Stimulated activated CD8-positive, alpha-beta memory T cell treated with anti-CD3 and anti-CD28 coated beads, Interleukin-15, amount 100 ng/mL, for 48 hours (primary cell): Measurements from ENCODE around the gene TH.
"Not testable (repeated sequence)": the region's sequence is repeated elsewhere in the genome, so short reads cannot be mapped to it uniquely, and the experiment has no call there.

ENCODE experiments used
- DNase-seq, 2 donors: peaks; one replicate each; pipeline ENCODE4 v3.0.0-alpha.2; 2020; ENCODE audit warnings: low read depth in 2 of 2

TH gene

DNA sequence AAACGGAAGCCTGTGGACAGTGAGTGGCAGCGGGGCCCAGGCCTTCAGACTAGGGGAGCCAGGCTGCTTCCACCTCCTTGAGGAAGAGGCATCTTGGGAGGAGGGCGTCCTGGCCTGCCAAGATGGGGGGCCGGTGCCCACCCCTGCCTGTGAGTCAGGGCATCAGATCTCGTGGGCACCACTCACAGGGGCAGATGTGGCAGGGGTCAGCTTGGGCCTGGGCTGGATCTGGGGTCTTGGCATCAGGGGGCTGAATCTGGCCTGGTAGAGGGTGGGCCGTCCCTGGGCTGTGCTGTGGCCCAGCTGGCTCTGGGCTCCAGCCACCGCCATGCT, 24.1 kb upstream of the TH start:
- no peak for DNase-seq

GRCh38 chr11:2194877-2195755, 23.5 kb upstream of the TH start:
- peak in 1 of 2 donors; percentile 21 for DNase-seq

- DNase-seq = not testable (repeated sequence)
These were observed 22.4 kb upstream of the TH start for GRCh38 chr11:2193888-2194595.

- DNase-seq = no peak
These were observed 21.7 kb upstream of the TH start for GRCh38 chr11:2193099-2193887.

DNA sequence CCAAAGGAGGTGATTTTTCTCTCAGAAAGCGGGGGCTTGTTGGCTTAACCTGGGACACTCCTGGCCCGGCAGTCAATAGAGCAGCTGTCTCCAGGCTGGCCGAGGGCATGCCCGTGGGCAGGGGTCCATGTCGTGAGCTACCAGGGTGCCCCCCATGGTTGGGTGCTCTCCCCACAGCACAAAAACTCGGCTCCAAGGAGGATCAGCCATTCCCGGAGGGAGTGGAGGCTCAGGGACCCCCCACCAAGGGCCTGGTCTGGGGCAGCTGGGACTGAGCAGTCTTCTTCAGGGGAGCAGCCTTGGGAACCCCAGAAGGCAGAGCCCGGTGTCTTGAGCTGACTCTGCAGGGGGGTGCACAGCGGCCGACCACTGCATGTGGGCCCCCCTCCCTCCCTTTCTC, 20.8 kb upstream of the TH start:
- no peak for DNase-seq

DNA sequence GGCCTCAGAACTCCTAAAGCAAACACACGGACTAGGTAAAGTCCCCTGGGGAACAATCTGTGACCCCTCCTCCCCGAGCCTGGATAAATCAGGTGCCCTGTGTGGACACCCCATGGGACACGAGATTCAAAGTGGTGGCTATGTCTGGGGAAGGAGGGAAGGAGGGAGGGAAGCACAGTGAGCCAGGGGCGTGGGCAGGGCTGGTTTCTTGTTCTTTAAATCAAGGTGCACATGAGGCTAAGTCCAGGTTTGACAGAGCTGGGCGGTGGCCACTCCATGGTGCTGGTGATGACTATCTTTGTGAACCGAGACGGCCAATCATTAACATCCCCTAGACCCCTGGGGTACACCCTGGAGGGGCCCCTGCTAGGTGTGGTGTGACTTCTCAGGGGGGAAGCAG, 20.3 kb upstream of the TH start:
- no peak for DNase-seq

DNA sequence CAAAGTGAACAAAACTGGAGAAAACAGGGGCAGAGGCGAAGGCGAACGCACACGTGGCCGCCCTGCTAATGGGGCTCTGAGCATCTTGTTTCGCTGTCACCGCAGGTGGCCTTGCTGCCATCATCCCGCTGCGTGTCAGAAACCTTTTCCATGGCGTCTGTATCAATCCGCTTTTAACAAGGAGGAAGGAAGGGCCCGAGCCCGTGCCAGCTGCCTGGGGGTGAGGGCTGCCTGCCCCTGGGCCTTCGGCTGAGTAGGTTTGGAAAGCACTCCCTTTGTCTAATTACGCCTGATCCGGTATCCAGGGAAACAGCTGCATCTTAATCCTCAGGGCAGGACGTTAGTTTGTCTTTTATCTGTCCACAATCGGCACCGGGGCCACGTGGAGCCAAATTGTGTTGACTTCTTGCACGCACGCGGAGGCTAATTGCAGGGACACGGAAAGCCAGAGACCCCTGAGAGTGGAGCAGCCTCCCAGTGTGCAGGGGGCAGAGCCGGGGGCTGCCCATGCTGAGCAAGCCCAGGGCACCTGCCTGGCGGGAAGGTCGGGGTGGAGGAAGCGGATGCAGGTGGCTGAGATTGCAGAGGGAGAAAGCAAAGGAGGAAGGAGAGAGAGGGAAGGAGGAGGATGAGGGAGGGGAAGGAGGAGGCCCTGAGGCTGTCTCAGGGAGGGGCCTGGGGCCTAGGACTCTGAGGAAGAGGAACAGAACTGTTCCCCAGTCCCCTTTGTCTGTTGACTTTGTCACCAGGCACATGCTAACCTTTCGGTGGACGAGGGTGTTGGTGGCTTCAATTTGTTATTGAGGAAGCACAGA, 19.2 kb upstream of the TH start:
- no peak for DNase-seq

DNA sequence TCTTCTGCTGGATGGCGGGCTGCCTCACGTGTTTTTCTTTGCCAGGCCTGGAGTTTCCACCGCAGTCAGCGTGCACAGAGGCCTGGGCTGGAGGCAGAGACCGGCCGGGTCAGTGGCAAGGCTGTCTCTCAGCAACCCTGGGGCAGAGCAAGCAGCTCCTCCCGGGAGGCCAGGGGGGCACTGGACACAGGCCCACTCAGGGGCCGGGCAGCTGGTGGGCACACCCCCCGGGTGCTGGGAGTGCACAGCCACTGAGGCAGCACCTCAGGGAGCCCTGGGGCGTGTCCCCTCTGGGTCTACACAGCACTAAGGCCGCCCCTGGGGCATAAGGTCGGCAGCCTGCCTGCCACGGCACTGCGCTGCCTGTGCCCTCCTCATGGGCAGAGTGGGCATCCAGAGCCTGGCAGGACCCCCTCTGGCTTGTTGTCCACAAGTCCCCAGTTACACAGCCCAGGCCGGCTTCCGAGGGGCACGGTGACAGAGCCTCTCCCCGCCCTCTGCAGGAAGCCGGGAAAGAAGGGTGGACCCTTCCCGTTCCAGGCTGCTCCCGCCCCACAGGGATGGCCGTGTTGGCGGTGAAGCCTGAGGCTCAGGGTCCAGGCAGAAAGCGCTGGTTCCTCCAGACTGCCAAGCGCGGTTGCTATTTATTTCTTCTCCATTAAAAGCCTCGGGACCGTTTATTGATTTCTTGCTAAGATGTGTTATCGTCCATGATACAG, 18.5 kb upstream of the TH start:
- DNase-seq = no peak

GRCh38 chr11:2188745-2189144, 17.1 kb upstream of the TH start:
- DNase-seq = no peak

- no peak for DNase-seq
These were observed 15.7 kb upstream of the TH start for GRCh38 chr11:2187280-2187707.

- peak in 1 of 2 donors; percentile 11 for DNase-seq
These were observed 15.2 kb upstream of the TH start for GRCh38 chr11:2186669-2187279.

- no peak for DNase-seq
These were observed 13.9 kb upstream of the TH start for GRCh38 chr11:2185324-2186085.

- no peak for DNase-seq
These were observed 11.3 kb upstream of the TH start for GRCh38 chr11:2182692-2183474.

DNA sequence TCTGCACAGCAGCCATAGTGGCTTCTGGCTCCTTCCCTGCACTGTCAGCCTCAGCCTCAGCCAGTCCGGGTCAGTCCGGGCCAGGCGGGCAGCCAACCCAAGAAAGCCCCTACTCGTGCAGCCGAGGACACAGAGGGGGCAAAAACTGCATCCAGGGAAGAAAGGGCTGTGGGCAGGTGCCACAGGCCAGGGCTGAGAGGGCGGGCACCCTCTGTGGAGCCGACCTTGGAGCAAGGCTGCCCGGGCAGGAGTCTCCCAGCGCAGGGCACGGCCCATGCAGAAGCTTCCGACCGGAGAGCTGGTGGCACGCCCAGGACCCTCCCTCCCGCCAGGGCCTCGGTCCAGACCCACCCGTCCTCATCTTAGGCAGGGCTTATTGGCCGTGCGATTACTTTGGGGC, 10.5 kb upstream of the TH start:
- DNase-seq = no peak

GRCh38 chr11:2180789-2181370, 9.3 kb upstream of the TH start:
- DNase-seq = no peak

- no peak for DNase-seq
These were observed 8.7 kb upstream of the TH start for GRCh38 chr11:2180347-2180746.

- no peak for DNase-seq
These were observed 7.9 kb upstream of the TH start for GRCh38 chr11:2179516-2179915.

DNA sequence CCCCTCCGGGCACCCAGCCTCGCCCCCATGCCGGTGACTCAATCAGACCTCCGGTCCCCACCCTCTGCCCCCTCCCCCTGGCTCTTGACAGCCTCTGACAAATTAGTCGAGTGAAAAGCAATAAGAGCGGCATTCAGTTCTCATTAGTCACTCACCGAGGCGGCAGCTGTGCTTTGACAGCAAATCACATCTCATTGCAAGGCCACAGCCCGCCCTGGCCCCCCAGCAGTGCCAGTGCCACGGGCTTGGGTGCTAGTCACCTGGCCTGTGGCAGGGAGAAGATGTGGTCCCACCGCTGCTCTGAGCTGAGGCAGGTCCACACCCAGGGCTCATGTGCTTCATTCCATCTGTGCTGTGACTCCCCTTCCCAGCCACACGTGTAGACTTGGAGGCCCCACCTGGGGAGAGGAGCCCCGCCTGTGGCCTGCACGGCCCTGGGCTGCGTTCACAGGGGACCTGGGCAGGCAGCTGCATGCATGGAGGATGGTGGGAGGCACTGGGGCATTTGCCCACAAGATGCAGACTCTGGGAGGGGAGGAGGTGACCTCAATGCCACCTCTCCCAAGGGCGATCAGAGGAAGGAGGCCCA, 7.4 kb upstream of the TH start:
- DNase-seq = no peak
